SK-N-SH (cell line): ENCODE results near the gene HPN. TPM values are rescaled to one million over a fixed set of nuclear protein-coding genes. Genes with fewer than 3 reads are reported as not detected.

ENCODE experiments used
- CTCF ChIA-PET: fragments of 300-600, 350-600 bp; formaldehyde crosslinking; extraction: SDS; loops from one replicate; lab custom pipeline; 2021; lab: Yijun Ruan, JAX
- POLR2A ChIA-PET: fragments of 350-600 bp; sonication (Branson Sonifier 250); formaldehyde crosslinking; extraction: SDS; loops from one replicate; lab custom pipeline; 2020; ENCODE audit warnings: antibody characterized with exemption, inconsistent platforms; lab: Yijun Ruan, JAX
- DNase-seq: peaks from one replicate; pipeline ENCODE4 v3.0.0; 2012
- H2AFZ ChIP-seq: fragments of 200-600 bp; sonication (generic); 2 replicates; pipeline ENCODE4 v1.8.1; 2016; ENCODE audit warnings: antibody characterized with exemption, mild to moderate bottlenecking, low read depth
- H3F3A ChIP-seq: fragments of 200-600 bp; sonication (generic); replicated peaks from 2 replicates; pipeline ENCODE3; 2016; ENCODE audit warnings: antibody characterized with exemption, mild to moderate bottlenecking; ENCODE audit not compliant: insufficient read depth
- H3K27ac ChIP-seq, 2 experiments: fragments of 200-500 bp in 1 of 2; fragments of 200-600 bp in 1 of 2; sonication (Bioruptor generic) in 1 of 2; sonication (generic), shearing (Covaris generic) in 1 of 2; 2 replicates each; pipeline versions ENCODE4 v1.5.1 to v1.6.1; 2014 to 2016; ENCODE audit warnings: low read depth in 2 of 2, inconsistent platforms in 1 of 2, low read length in 1 of 2, mild to moderate bottlenecking in 1 of 2, mixed read lengths in 1 of 2
- H3K27me3 ChIP-seq: fragments of 200-600 bp; sonication (generic), shearing (Covaris generic); 2 replicates; pipeline ENCODE4 v1.6.1; 2016; ENCODE audit warnings: mixed run types; ENCODE audit not compliant: insufficient read depth
- H3K36me3 ChIP-seq, 2 experiments: fragments of 200-500 bp in 1 of 2; fragments of 200-600 bp in 1 of 2; sonication (Bioruptor generic) in 1 of 2; sonication (generic) in 1 of 2; replicated peaks in 1 of 2; 2 replicates each; pipeline versions ENCODE3 to v1.5.1; 2014 to 2016; ENCODE audit warnings: low read length in 1 of 2, mild to moderate bottlenecking in 1 of 2; ENCODE audit not compliant: insufficient read depth in 2 of 2, control insufficient read depth in 1 of 2
- H3K4me1 ChIP-seq, 2 experiments: fragments of 200-500 bp in 1 of 2; fragments of 200-600 bp in 1 of 2; sonication (Bioruptor generic) in 1 of 2; sonication (generic), shearing (Covaris generic) in 1 of 2; 2 replicates each; pipeline versions ENCODE4 v1.5.1 to v1.6.1; 2014 to 2016; ENCODE audit warnings: low read depth in 1 of 2, low read length in 1 of 2, mixed run types in 1 of 2; ENCODE audit not compliant: insufficient read depth in 2 of 2, control insufficient read depth in 1 of 2
- H3K4me2 ChIP-seq: fragments of 200-600 bp; sonication (generic), shearing (Covaris generic); 2 replicates; pipeline ENCODE4 v1.6.1; 2017; ENCODE audit warnings: mixed run types
- H3K4me3 ChIP-seq, 2 experiments: fragments of 200-500 bp in 1 of 2; fragments of 200-600 bp in 1 of 2; sonication (Bioruptor generic) in 1 of 2; sonication (generic), shearing (Covaris generic) in 1 of 2; 2 replicates each; pipeline versions ENCODE4 v1.5.1 to v1.8.1; 2014 to 2016; ENCODE audit warnings: low read depth in 2 of 2, inconsistent platforms in 1 of 2, low read length in 1 of 2, mild to moderate bottlenecking in 1 of 2, mixed read lengths in 1 of 2, moderate library complexity in 1 of 2
- H3K79me2 ChIP-seq: fragments of 200-600 bp; sonication (generic); 2 replicates; pipeline ENCODE4 v1.8.1; 2017; ENCODE audit warnings: mild to moderate bottlenecking; ENCODE audit not compliant: insufficient read depth
- H3K9ac ChIP-seq: fragments of 200-600 bp; sonication (generic); 2 replicates; pipeline ENCODE4 v1.6.1; 2017; ENCODE audit warnings: mixed run types
- H3K9me2 ChIP-seq: fragments of 200-600 bp; sonication (generic); 2 replicates; pipeline ENCODE4 v1.6.1; 2017; ENCODE audit warnings: mixed run types
- H3K9me3 ChIP-seq: fragments of 200-600 bp; sonication (generic); 2 replicates; pipeline ENCODE4 v1.6.1; 2017; ENCODE audit warnings: mixed run types, mild to moderate bottlenecking, moderate library complexity
- H4K20me1 ChIP-seq: fragments of 200-600 bp; sonication (generic); 2 replicates; pipeline ENCODE4 v1.6.1; 2017; ENCODE audit warnings: mild to moderate bottlenecking, mixed run types; ENCODE audit not compliant: insufficient read depth
- CTCF ChIP-seq: fragments of 200-600 bp; sonication (generic); IDR thresholded peaks from 2 replicates; pipeline ENCODE4 v1.6.1; 2017; ENCODE audit warnings: antibody characterized with exemption, mild to moderate bottlenecking, moderate library complexity
- GABPA ChIP-seq: IDR thresholded peaks from 2 replicates; pipeline ENCODE4 v1.4.0; 2012; ENCODE audit warnings: low read depth, mild to moderate bottlenecking
- GATA2 ChIP-seq: sonication (generic); formaldehyde crosslinking; IDR thresholded peaks from 2 replicates; pipeline ENCODE4 v1.5.0; 2020; ENCODE audit warnings: mild to moderate bottlenecking, missing genetic modification reagents
- IRF3 ChIP-seq: fragments of 150-350 bp; IDR thresholded peaks from 2 replicates; pipeline ENCODE4 v1.6.1; 2016; ENCODE audit warnings: mild to moderate bottlenecking, low read depth, low read length
- JUND ChIP-seq: IDR thresholded peaks from 2 replicates; pipeline ENCODE4 v1.4.0; 2012
- MAX ChIP-seq: IDR thresholded peaks from 2 replicates; pipeline ENCODE4 v1.4.0; 2012; ENCODE audit warnings: low read depth
- MXI1 ChIP-seq: IDR thresholded peaks from 2 replicates; pipeline ENCODE4 v1.6.1; 2012; ENCODE audit warnings: mild to moderate bottlenecking, low read depth, low read length, improper control_type of control experiment
- RAD21 ChIP-seq: IDR thresholded peaks from 2 replicates; pipeline ENCODE4 v1.6.1; 2012; ENCODE audit warnings: mild to moderate bottlenecking, low read length
- RFX5 ChIP-seq: IDR thresholded peaks from 2 replicates; pipeline ENCODE4 v1.6.1; 2012; ENCODE audit warnings: mild to moderate bottlenecking, improper control_type of control experiment, low read length
- RXRA ChIP-seq: IDR thresholded peaks from 2 replicates; pipeline ENCODE4 v1.4.0; 2012; ENCODE audit warnings: low read depth, mild to moderate bottlenecking, borderline replicate concordance
- SMC3 ChIP-seq: IDR thresholded peaks from 2 replicates; pipeline ENCODE4 v1.6.1; 2012; ENCODE audit warnings: low read depth, low read length, improper control_type of control experiment
- TCF12 ChIP-seq: IDR thresholded peaks from 2 replicates; pipeline ENCODE4 v1.4.0; 2012
- USF1 ChIP-seq: IDR thresholded peaks from 2 replicates; pipeline ENCODE4 v1.4.0; 2012; ENCODE audit warnings: low read depth, borderline replicate concordance
- ZBTB33 ChIP-seq: IDR thresholded peaks from 2 replicates; pipeline ENCODE4 v1.4.0; 2012; ENCODE audit warnings: low read depth, borderline replicate concordance
- WGBS: methylation state at CpG from one replicate; pipeline ENCODE4 v1.1.6; 2017; ENCODE audit warnings: low lambda C conversion rate; 5-methylcytosine and 5-hydroxymethylcytosine counted together
- polyA plus RNA-seq, 3 experiments: library from polyadenylated mRNA; depleted of rRNA; stranded (reverse); fragments of >200 nt; gene quantifications; 2 replicates each; pipeline ENCODE4 v1.2.3, GENCODE V29; 2012

The HPN gene
- polyA plus RNA-seq, 1 of the 3 experiments (the other 2 are of a cell fraction), result 0.05 TPM

GRCh38 chr19:35066691-35067563, 25.4 kb downstream of the HPN start:
- TF ChIP-seq RAD21, result peak; percentile 94
- no peak for TF ChIP-seq RFX5
- TF ChIP-seq JUND, result no peak
- TF ChIP-seq MXI1, result peak; percentile 18; the same call in 1 of the 2 replicates
- peak; percentile 94 for TF ChIP-seq CTCF
- TF ChIP-seq USF1, result peak; percentile 29; the same call in 1 of the 2 replicates
- TF ChIP-seq SMC3, result peak; percentile 87
- TF ChIP-seq GABPA, result no peak
- CTCF ChIA-PET, result interaction anchor here (0.5 to 3.0 kb wide), 46 partner anchors 8 to 301 kb away, joined by 3 to 65 read pairs (median 6); partner anchors contain the start of genes FXYD1, FXYD3, FXYD5 and FXYD7

GRCh38 chr19:35068941-35069634, 27.6 kb downstream of the HPN start:
- Histone ChIP-seq H4K20me1 (no peaks in the 10 kb centered on the region), H3K4me2 (no peak overlapping the region), H3K79me2 (no peaks in the 10 kb centered on the region), H3K27me3 (no peaks in the 10 kb centered on the region), H3K4me3 (no peak overlapping the region), H3K4me1 (no peaks in the 10 kb centered on the region; a peak in 1 of 4 replicates), H2AFZ (no peak overlapping the region), H3K36me3 (no peaks in the 10 kb centered on the region), H3K9ac (no peak overlapping the region), H3K9me3 (no peaks in the 10 kb centered on the region), H3F3A (no peaks in the 10 kb centered on the region), H3K9me2 (no peaks in the 10 kb centered on the region), H3K27ac (no peak overlapping the region)
- 39% methylated on average over 10 of the region's 10 CpGs for WGBS
- no peak for DNase-seq
- ChIA-PET POLR2A (no interaction called here), CTCF (interaction anchor here (0.7 to 3.9 kb wide), 9 partner anchors 9 to 77 kb away, joined by 3 to 65 read pairs (median 11); partner anchors contain the start of genes FXYD1, FXYD7 and LGI4)
- TF ChIP-seq RXRA, result no peak
- no peak for TF ChIP-seq ZBTB33
- TF ChIP-seq TCF12, result no peak
- no peak for TF ChIP-seq GATA2 (CRISPR knock-in tag)
- no peak for TF ChIP-seq USF1
- TF ChIP-seq CTCF, result no peak
- TF ChIP-seq MAX, result no peak
- TF ChIP-seq IRF3, result no peak

More at GRCh38 chr19:35066691-35067563, 25.4 kb downstream of the HPN start:
- no peak overlapping the region for H3K9ac ChIP-seq
- no peaks in the 10 kb centered on the region for H3K9me2 ChIP-seq
- no peak overlapping the region for H3K27ac ChIP-seq
- no peaks in the 10 kb centered on the region for H3K79me2 ChIP-seq
- H3K36me3 ChIP-seq, result no peaks in the 10 kb centered on the region
- no peaks in the 10 kb centered on the region for H3K9me3 ChIP-seq
- no peak overlapping the region for H3K4me2 ChIP-seq
- no peaks in the 10 kb centered on the region for H4K20me1 ChIP-seq
- DNase-seq, result peak; percentile 90
- POLR2A ChIA-PET, result no interaction called here
- H3K4me1 ChIP-seq, result no peaks in the 10 kb centered on the region; a peak in 1 of 4 replicates
- no peaks in the 10 kb centered on the region for H3F3A ChIP-seq
- H2AFZ ChIP-seq, result no peak overlapping the region
- 29% methylated on average over 14 of the region's 14 CpGs for WGBS
- H3K27me3 ChIP-seq, result 0 out of 2 replicates have a peak, but pooled peaks cover 3% of the 10 kb centered on the region
- no peak overlapping the region; a peak in 1 of 4 replicates for H3K4me3 ChIP-seq
